Measurements from ENCODE around the gene RAET1L.
"Not testable (repeated sequence)": the region's sequence is repeated elsewhere in the genome, so short reads cannot be mapped to it uniquely, and the experiment has no call there.

Gene RAET1L, protein sequence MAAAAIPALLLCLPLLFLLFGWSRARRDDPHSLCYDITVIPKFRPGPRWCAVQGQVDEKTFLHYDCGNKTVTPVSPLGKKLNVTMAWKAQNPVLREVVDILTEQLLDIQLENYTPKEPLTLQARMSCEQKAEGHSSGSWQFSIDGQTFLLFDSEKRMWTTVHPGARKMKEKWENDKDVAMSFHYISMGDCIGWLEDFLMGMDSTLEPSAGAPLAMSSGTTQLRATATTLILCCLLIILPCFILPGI

DNA sequence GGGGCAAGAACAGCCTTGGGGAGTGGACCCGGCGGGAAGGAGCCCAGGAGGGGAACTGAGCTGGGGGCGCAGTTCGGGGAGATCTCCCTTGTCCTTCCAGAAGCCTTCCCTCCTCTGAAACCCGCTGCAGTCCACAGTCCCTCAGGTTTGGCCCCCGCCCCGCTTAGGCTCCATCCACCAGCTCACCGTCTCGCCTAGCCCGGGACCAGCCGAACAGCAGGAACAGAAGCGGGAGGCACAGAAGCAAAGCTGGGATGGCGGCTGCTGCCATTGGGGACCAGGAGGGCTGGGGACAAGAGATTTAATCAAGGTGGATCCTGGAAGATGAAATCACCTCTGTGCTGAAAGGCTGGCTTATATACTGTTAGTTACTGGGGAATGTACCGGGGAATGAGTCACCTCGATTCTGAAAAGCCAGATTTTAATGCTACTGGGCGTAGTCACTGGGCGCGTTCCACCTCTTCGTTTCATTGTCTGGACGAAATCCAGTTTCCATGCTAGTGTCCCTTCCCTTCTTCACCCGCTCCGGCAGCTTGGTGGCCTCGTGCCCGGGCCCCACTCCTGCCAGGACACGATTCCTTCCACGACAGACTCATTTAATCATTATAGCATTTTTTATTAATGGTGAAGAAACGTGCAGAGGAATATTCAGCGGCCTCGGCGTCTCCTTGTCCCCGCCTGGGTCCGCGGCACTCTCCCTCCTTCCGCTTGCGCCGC lies at the start of gene RAET1L:
TSS of gene RAET1L (minus strand) at position 332 of the 717 bp plus-strand sequence. CDS start at position 271, 61 bp downstream.
- DNase-seq = no peak

GRCh38 chr6:150075034-150075421 lies 49.7 kb upstream of the RAET1L start:
- DNase-seq = no peak

- DNase-seq = not testable (repeated sequence)
Measured at GRCh38 chr6:150074396-150075033, 49.2 kb upstream of the RAET1L start.

DNA sequence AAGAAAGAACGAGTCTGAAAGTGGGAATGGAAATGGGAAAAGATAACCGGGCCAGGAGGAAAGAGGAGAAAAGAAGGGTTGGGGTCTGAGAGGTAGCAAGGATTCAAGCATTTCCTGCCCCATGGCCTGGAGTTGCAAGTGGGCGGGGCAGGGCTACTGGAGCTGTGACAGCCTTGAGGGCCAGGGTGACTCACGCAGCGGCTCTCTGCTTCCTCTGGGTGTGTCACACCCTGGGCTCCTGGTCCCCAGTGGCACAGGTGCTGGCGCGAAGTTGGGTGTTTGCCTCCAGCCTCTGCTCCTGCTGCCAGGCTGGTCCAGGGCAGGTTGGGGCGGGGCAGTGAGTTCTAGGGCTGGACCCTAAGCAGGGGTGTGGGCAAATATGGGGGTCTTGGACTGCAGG lies 46.9 kb upstream of the RAET1L start:
- DNase-seq = no peak

- no peak for DNase-seq
Measured at GRCh38 chr6:150070236-150070818, 45.0 kb upstream of the RAET1L start.

DNA sequence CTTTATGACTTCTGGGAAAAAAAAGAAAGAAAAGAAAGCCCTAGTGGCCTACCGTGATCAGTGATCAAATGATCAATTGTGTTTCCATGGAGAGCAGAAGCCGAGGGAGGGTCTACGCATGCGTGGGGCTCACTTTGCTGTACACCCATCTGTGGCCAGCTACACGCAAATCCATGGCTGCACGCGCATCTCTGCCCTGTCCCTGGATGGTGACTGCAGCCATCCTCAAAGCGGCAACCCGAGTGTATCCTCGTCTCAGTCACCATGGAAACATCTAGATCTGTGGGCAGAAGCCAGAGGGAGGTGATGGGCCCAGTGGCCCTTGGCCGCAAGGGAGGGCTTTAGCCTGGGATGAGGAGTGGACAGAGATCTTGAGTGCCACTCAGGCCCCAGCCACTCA lies 44.4 kb upstream of the RAET1L start:
- no peak for DNase-seq

GRCh38 chr6:150068720-150069648 lies 43.7 kb upstream of the RAET1L start, which contains the start of gene ULBP3:
Gene ULBP3, minus strand, starts transcription at chr6:150069121. Its CDS starts 55 bp downstream, at chr6:150069066.
- peak; percentile 58 for DNase-seq

DNA sequence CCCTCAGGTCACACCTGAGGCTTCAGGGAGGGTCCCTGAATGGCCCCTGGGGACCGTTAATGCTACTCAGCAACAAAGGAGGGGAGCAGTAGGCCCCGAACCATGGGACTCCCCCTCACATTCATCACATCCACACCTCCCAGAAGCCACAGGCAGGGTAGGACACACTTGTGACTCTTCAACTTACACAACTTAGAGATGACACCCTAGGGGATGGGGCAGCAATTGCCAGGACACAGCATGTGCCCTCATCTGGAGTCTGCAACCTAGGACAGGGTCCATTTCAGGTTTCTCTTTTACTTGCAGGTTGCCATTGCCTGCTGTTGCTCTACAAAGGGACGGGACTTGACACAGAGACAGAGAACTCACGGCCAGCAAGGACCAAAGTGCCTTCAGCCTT lies 42.8 kb upstream of the RAET1L start:
- DNase-seq = no peak

- no peak for DNase-seq
Measured at GRCh38 chr6:150065083-150065482, 39.8 kb upstream of the RAET1L start.

GRCh38 chr6:150063640-150064039 lies 38.3 kb upstream of the RAET1L start:
- DNase-seq = no peak

DNA sequence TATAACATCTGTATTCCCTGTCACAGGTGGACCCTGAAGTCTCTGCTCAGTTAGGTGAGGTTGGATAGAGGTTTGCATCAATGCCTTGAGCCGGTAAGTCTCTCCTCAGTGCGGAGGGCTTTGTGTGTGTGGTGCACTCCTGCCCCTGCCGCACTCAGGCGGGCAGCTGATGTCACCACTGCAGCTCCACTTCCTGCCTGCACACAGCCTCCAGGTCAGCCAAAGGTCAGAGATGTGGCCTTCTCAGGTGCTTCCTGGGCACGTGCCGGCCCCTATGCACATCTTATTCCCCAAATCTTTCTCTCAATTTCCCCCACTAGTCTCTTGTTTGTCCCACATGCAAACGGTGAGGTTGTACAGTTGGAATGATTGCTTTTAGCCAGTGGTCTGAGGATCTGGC lies 34.6 kb upstream of the RAET1L start:
- not testable (repeated sequence) for DNase-seq

DNA sequence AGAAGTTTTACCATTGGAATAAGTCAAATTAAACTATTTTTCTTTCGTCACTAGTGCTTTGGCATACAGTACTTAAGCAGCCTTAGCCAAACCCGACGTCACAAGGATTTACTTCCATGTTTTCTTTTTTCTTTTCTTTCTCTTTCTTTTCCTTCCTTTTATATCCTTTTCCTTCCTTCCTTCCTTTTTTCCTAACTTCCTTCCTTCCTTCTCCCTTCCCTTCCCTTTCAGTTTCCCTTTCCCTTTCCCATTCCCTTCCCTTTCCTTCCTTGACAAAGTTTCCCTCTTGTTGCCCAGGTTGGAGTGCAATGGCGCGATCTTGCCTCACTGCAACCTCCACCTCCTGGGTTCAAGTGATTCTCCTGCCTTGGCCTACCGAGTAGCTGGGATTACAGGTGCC lies 33.7 kb upstream of the RAET1L start:
- DNase-seq = no peak

DNA sequence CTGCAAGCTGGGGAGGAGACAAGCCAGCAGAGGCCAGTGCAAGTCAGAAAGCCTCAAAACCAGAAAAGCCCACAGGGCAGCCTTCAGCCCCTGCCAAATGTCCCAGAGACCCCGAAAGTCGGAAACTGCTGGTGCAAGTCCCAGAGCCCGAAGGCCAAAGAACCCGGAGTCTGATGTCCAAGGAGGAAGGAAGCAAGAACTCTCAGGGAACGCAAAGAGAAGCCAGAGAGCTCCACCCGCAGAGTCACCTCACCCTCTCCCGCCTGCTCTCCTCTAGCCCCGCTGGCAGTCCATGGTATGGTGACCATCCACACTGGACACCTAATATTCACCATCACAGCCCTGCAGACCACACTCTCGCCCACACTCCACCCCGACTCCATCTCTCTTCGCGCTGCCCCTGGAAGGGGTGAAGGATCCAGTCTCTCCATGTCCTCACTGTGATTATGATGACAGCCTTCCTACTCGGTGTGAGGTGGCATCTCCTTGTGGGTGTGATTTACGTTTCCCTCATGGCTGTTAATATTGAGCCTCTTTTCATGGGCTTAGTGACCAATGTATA lies 33.0 kb upstream of the RAET1L start:
- DNase-seq = no peak

DNA sequence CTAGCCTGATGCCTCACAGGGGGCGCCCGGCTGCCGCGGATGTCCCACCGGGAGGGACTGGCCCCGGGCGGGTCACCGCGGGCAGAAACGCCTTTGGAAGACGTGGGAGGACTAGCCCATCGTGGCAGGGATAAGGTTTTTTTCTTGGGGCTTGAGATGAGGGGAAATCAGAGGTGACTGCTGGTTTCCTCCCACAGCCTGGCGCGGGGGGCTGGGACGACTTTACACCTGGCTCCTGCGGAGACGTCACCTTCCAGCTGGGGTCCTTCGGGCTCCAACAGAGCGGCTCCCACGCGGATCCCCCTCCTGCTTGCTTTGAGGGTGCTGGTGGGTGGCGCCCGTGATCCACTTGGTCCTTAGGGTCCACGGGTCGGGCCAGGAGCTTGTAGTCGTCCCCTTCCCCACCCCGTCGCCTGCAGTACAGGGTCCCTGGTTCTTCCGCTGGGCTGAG lies 32.2 kb upstream of the RAET1L start:
- DNase-seq = no peak

DNA sequence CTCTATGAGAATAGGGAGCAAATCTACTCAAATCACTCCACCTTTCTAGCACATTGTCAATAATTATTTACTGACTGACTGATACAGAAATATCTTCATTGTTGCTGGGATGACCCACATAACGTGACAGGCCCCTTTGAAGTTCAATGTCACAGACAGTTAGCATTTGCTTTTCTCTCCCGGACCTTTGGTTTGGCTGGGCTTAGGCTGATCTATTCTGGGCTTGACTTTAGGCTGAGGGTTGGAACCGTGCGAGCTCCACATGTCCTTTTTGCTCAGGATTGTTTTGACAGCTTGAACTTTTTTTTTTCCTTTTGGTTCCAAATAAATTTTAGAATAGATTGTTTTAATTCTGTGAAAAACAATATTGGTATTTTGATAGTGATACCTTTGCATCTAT lies 31.6 kb upstream of the RAET1L start:
- DNase-seq = no peak

DNA sequence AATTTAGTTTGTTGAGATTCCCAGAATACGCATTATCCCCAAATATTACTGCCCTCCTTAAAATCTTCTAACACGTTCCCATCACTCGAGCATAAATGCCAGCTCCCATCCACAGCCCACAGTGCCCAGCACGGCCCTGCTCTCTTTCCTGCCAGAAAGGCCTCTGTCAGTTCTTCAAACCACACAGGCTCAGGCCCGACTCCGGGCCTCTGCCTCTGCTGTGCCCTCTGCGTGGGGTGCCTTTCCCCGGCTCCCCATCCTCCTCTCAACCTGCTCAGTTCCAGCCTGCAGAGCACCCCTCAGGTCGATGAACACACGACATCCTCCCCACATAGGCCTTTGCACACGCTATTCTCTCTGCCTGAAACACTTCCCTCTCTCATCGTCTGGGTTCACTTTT lies 30.8 kb upstream of the RAET1L start:
- no peak for DNase-seq

GRCh38 chr6:150055131-150055530 lies 29.8 kb upstream of the RAET1L start:
- DNase-seq = no peak

DNA sequence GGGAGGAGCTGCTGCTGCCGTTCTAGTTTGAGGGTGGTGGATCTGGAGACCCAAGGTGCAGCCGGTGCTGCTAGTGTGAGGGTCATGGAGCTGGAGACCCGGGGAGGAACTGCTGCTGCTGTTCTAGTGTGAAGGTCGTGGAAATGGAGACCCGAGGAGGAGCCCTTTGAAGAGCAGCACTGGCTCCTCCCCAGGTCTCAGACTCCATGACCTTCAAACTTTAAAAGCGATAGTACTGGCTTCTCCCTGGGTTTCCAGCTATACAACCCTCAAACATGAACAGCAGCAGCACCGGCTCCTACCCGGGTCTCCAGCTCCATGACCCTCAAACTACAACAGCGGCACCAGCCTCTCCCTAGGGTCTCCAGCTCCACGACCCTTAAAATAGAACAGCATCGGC lies 28.1 kb upstream of the RAET1L start:
- no peak for DNase-seq

- DNase-seq = no peak
Measured at GRCh38 chr6:150050846-150051245, 25.5 kb upstream of the RAET1L start.

DNA sequence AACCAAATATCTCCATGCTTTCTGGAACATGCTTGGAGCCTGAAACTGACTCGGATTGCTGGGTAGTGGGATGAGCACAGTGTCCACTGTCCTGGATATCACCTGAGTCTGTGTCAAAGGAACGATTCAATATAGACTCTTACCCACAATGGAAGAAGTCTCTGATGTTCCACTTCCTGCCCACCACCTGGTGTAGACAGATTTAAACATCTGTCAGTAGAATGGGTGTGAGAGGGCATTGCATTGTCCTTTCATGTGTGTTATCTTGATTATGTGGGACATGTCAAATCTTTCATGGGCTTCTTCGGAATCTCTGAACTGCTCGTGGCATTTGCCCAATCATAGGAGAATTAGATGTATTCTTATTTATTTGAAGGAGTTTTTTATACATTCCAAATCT lies 22.8 kb upstream of the RAET1L start:
- DNase-seq = no peak

GRCh38 chr6:150046943-150047342 lies 21.6 kb upstream of the RAET1L start:
- DNase-seq = no peak

DNA sequence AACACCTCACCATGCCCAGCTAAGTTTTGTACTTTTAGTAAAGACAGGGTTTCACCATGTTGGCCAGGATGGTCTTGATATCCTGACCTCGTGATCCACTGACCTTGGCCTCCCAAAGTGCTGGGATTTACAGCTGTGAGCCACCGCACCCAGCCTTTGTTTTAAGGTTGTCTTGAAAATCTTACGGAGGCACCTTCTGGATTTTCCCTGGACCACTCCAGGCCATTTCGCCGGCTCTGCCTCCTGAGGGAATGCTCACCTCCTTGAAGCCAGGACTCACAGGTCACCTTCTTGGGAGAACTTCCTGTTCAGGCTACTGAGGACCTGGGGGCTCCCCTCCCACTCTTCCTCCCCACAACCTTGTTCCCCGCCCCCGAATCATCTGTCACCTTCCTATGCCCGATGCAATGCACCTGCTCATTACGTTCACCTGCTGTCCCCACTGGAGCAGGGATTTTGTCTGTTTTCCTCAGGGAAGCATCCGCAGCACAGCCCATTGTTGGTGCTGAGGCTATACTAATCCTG lies 19.4 kb upstream of the RAET1L start:
- DNase-seq = no peak
